K562 (cell line): ENCODE results near the gene HADHA. TPM values are rescaled to one million over a fixed set of nuclear protein-coding genes. Genes with fewer than 3 reads are reported as not detected.

Source experiments
- BRF1 ChIP-seq: IDR thresholded peaks from 3 replicates; pipeline ENCODE4 v1.6.1; 2011; ENCODE audit warnings: borderline replicate concordance, mild to moderate bottlenecking; ENCODE audit not compliant: insufficient read length; ENCODE audit errors: extremely low read depth
- E2F5 ChIP-seq: sonication (generic); formaldehyde crosslinking; IDR thresholded peaks from 2 replicates; pipeline ENCODE4 v1.8.0; 2022; ENCODE audit warnings: mild to moderate bottlenecking, missing genetic modification reagents
- FIP1L1 ChIP-seq: fragments of 200-400 bp; formaldehyde crosslinking; IDR thresholded peaks from 2 replicates; pipeline ENCODE4 v1.6.1; 2018; ENCODE audit warnings: mild to moderate bottlenecking, low read depth, low read length; ENCODE audit not compliant: poor library complexity, severe bottlenecking
- GABPB1 ChIP-seq: sonication (generic); formaldehyde crosslinking; IDR thresholded peaks from 2 replicates; pipeline ENCODE4 v1.8.0; 2022; ENCODE audit warnings: mild to moderate bottlenecking, missing genetic modification reagents
- HMG20A ChIP-seq: fragments of 450-650 bp; formaldehyde crosslinking; conservative IDR thresholded peaks from 2 replicates; pipeline ENCODE4 v1.4.0; 2020; ENCODE audit warnings: mild to moderate bottlenecking, mixed read lengths
- NELFE ChIP-seq: IDR thresholded peaks from 2 replicates; pipeline ENCODE4 v1.6.1; 2011; ENCODE audit warnings: mild to moderate bottlenecking; ENCODE audit not compliant: insufficient read depth, insufficient read length
- NKRF ChIP-seq: fragments of 450-650 bp; IDR thresholded peaks from 2 replicates; pipeline ENCODE4 v1.6.1; 2016; ENCODE audit warnings: borderline replicate concordance
- RAD51 ChIP-seq: fragments of 450-650 bp; IDR thresholded peaks from 2 replicates; pipeline ENCODE4 v1.7.1; 2016; ENCODE audit warnings: low read depth, mild to moderate bottlenecking, borderline replicate concordance
- RBBP5 ChIP-seq: fragments of 200-600 bp; sonication (generic); IDR thresholded peaks from 2 replicates; pipeline ENCODE4 v1.6.1; 2012; ENCODE audit warnings: borderline replicate concordance, mild to moderate bottlenecking, low read length, control low read depth, inconsistent platforms; ENCODE audit not compliant: insufficient read depth, poor library complexity, severe bottlenecking
- TSHZ1 ChIP-seq: fragments of 250-450 bp; sonication (Bioruptor Pico); IDR thresholded peaks from 2 replicates; pipeline ENCODE4 v1.4.0; 2020; ENCODE audit warnings: mild to moderate bottlenecking, moderate library complexity
- ZBTB11 ChIP-seq, 3 experiments: fragments of 200-800 bp in 1 of 3; fragments of 250-450 bp in 1 of 3; fragments of 450-650 bp in 1 of 3; sonication (Bioruptor Pico) in 1 of 3; sonication (Bioruptor generic) in 1 of 3; formaldehyde crosslinking in 1 of 3; IDR thresholded peaks; 2 replicates each; pipeline versions ENCODE4 v1.6.1 to v1.8.0; 2016 to 2022; ENCODE audit warnings: mild to moderate bottlenecking in 2 of 3, missing genetic modification characterization in 2 of 3, missing compliant biosample characterization in 1 of 3, moderate library complexity in 1 of 3
- ZNF12 ChIP-seq: sonication (generic); formaldehyde crosslinking; IDR thresholded peaks from 2 replicates; pipeline ENCODE4 v1.4.0; 2020; ENCODE audit warnings: mild to moderate bottlenecking, missing genetic modification reagents
- polyA plus RNA-seq, 8 experiments: library from polyadenylated mRNA; depleted of rRNA in 4 of 8; stranded (reverse) in 5 of 8; unstranded in 3 of 8; fragments of >200 nt; fragmentation: Nextera tagmentation in 2 of 8; fragmentation: Illumina TruSeq in 1 of 8; extraction: Ambion mirVana in 2 of 8; extraction: Trizol in 1 of 8; gene quantifications; 2 replicates each; pipeline versions ENCODE4 v1.2.1 to v1.2.3, GENCODE V29; 2011 to 2014; ENCODE audit warnings: inconsistent platforms in 1 of 8, missing spikeins in 1 of 8
- total RNA-seq, 7 experiments: library from RNA; depleted of rRNA in 6 of 7; stranded (reverse); fragments of >200 nt in 6 of 7; fragmentation: Illumina TruSeq in 2 of 7; extraction: Trizol in 2 of 7; gene quantifications; 2 replicates each; pipeline versions ENCODE4 v1.2.1 to v1.2.3, GENCODE V29; 2011 to 2021; ENCODE audit warnings: low replicate concordance in 1 of 7

The HADHA gene
- total and polyA plus RNA-seq, 9 of the 15 experiments (the other 6 are each of a cell fraction or from before 2014, with no cell fraction given) = 145 to 326 (median 202) TPM

- TF ChIP-seq TSHZ1 (CRISPR knock-in tag) = no peak
- peak; percentile 82 for TF ChIP-seq NKRF
- no peak for TF ChIP-seq ZNF12 (CRISPR knock-in tag)
- peak; percentile 79 for TF ChIP-seq FIP1L1
- TF ChIP-seq NELFE = no peak
- TF ChIP-seq HMG20A (CRISPR knock-in tag) = no peak
- TF ChIP-seq RBBP5 = peak; percentile 94
- TF ChIP-seq E2F5 (CRISPR knock-in tag) = no peak
- no peak; the same call in 1 of the 2 replicates for TF ChIP-seq RAD51
- TF ChIP-seq BRF1 = no peak
- peak in 1 of 3 experiments; percentile 49; a peak in 2 of 6 replicates for TF ChIP-seq ZBTB11 (CRISPR knock-in tag; IDR thresholded peaks at IDR 0.05)
- TF ChIP-seq GABPB1 (CRISPR knock-in tag) = peak; percentile 69
These were observed at the start of gene HADHA, which contains the start of gene HADHB (continued) for GRCh38 chr2:26244309-26245230.
